WERI-Rb-1 (cell line): Measurements from ENCODE around the gene TREX2.
"Not testable (repeated sequence)": the region's sequence is repeated elsewhere in the genome, so short reads cannot be mapped to it uniquely, and the experiment has no call there.

ENCODE experiments used
- DNase-seq: peaks from one replicate; pipeline ENCODE4 v3.0.0-alpha.2; 2020
- H3K27ac ChIP-seq: fragments of 250-450 bp; sonication (Bioruptor Pico); 2 replicates; pipeline ENCODE4 v1.5.1; 2020; ENCODE audit warnings: mild to moderate bottlenecking, moderate library complexity
- H3K27me3 ChIP-seq: fragments of 250-450 bp; sonication (Bioruptor Pico); 2 replicates; pipeline ENCODE4 v1.5.1; 2021; ENCODE audit warnings: mild to moderate bottlenecking, low read depth, moderate library complexity; ENCODE audit not compliant: insufficient read depth, severe bottlenecking
- H3K36me3 ChIP-seq: fragments of 250-450 bp; sonication (Bioruptor Pico); 2 replicates; pipeline ENCODE4 v1.5.1; 2020; ENCODE audit warnings: mild to moderate bottlenecking, moderate library complexity
- H3K4me3 ChIP-seq: 2 replicates; pipeline ENCODE4 v1.5.1; 2011; ENCODE audit warnings: low read depth, mild to moderate bottlenecking, control low read depth, low read length
- H3K9me3 ChIP-seq: fragments of 250-450 bp; sonication (Bioruptor Pico); 2 replicates; pipeline ENCODE4 v1.5.1; 2021; ENCODE audit warnings: mild to moderate bottlenecking, moderate library complexity; ENCODE audit not compliant: severe bottlenecking
- TF ChIP-seq, protein P1 (sequence below): IDR thresholded peaks from 2 replicates; pipeline ENCODE4 v1.5.1; 2011; ENCODE audit warnings: low read depth, mild to moderate bottlenecking, control low read depth, inconsistent platforms, low read length

Gene TREX2

DNA sequence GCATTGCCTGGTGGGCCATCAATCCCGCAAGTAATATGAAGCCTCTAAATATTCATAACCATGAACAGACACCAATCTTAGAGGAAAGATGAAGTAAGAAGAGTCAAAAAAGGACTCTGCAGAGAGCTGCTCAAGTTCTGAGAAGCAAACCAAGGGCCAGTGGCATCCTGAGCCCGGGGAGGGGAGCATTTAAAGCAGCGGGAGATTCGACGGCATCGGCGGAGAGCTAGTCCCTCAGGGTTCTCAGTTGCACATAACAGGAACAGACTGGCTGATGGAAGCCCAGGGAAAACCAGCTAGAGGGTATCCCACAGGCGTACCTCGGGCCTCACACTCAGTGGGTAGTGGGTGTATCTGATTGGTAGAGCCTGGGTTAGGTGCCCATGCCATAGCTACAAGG, 39.8 kb downstream of the TREX2 start:
- Histone ChIP-seq H3K27ac (no peak overlapping the region), H3K9me3 (peaks cover 2% of the 10 kb centered on the region), H3K27me3 (peaks cover 66% of the 10 kb centered on the region)

DNA sequence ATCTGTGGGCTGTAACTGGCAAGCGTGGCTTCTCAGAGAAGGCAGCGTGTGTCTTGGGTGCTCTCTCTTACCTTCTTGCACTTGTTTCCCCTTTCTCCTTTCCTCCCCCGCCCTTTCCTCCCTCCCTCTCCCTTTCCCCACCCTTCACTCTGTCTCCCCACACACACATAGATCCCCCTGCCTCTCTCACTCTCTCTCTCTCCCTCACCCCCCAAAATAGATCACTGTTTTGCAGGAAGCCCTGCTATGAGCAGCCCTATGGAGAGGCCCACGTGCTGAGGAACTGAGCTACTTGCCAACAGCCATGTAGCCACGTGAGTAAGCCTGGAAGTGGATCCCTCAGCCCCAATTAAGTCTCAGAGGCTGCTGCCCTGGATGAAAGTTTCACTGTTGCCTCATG, 40.4 kb downstream of the TREX2 start:
- Histone ChIP-seq H3K36me3 (no peaks in the 10 kb centered on the region), H3K27ac (no peak overlapping the region), H3K4me3 (no peak overlapping the region), H3K9me3 (peaks cover 2% of the 10 kb centered on the region), H3K27me3 (peaks cover 64% of the 10 kb centered on the region)
- TF ChIP-seq, protein P1, sequence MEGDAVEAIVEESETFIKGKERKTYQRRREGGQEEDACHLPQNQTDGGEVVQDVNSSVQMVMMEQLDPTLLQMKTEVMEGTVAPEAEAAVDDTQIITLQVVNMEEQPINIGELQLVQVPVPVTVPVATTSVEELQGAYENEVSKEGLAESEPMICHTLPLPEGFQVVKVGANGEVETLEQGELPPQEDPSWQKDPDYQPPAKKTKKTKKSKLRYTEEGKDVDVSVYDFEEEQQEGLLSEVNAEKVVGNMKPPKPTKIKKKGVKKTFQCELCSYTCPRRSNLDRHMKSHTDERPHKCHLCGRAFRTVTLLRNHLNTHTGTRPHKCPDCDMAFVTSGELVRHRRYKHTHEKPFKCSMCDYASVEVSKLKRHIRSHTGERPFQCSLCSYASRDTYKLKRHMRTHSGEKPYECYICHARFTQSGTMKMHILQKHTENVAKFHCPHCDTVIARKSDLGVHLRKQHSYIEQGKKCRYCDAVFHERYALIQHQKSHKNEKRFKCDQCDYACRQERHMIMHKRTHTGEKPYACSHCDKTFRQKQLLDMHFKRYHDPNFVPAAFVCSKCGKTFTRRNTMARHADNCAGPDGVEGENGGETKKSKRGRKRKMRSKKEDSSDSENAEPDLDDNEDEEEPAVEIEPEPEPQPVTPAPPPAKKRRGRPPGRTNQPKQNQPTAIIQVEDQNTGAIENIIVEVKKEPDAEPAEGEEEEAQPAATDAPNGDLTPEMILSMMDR: no peak
- DNase-seq: no peak

More for the DNA sequence above, 39.8 kb downstream of the TREX2 start:
- DNase-seq: no peak
- TF ChIP-seq, protein P1: no peak
- Histone ChIP-seq H3K36me3 (no peaks in the 10 kb centered on the region), H3K4me3 (no peak overlapping the region)

DNA sequence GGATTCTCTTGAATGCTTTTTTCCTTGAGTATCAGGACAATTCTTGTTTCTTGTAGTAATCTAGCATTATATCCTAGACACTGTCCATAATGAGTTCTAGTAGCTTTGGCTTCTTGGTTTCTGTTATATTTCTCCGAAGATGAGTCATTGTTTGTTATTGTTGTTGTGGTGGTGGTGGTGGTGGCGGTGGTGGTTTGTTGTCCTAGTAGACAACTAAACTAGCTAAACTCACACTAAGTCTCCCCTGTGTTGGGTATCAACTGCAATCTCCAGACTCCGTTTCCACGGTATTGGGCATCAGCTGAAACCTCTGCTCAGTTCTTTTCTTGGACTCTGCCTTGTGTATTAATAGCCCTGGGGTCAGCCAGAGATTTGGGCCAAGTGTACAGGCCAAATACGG, 41.5 kb downstream of the TREX2 start:
- H3K27me3 ChIP-seq: peaks cover 70% of the 10 kb centered on the region
- not testable (repeated sequence) for H3K4me3 ChIP-seq, H3K27ac ChIP-seq, H3K36me3 ChIP-seq, H3K9me3 ChIP-seq, DNase-seq

DNA sequence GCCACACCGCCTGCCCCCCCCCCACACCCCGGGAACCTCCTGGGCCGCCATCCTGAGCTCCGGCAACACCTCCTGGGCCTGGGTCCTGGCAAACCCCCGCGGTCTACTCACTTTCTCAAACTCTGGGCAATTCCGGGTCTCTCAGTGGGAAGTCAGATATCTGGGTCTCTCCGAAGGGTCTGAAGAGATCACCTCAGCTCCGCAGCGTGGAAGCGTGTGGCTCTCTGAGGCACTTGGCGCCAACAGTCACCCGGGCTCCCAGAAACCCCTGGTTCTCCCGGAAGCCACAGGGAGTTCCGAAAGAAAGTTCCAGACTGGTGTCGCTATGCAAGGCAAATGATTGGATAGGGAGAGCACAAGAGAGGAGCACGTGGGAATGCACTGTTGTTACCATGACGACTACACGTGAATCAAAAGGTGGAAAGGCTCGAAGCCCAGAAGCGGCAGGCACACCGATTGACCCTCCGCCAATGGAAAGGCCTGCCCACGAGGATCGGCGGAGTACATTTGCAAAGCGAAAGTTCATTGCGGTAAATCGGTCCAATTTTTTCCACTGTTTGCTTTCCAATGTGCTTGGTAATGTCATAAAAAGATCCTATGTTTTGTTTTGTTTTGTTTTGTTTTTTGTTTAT, 44.6 kb downstream of the TREX2 start, which contains the start of gene PNMA6E:
TSS of gene PNMA6E (minus strand) at position 218 of the 632 bp plus-strand sequence. CDS start 2,501 bp downstream, outside the sequence.
- Histone ChIP-seq H3K36me3 (no peaks in the 10 kb centered on the region), H3K27me3 (peaks cover 76% of the 10 kb centered on the region), H3K4me3 (no peak within 1 kb of the TSS), H3K27ac (no peak within 1 kb of the TSS), H3K9me3 (peaks cover 2% of the 10 kb centered on the region)
- TF ChIP-seq, protein P1: no peak
- DNase-seq: no peak

DNA sequence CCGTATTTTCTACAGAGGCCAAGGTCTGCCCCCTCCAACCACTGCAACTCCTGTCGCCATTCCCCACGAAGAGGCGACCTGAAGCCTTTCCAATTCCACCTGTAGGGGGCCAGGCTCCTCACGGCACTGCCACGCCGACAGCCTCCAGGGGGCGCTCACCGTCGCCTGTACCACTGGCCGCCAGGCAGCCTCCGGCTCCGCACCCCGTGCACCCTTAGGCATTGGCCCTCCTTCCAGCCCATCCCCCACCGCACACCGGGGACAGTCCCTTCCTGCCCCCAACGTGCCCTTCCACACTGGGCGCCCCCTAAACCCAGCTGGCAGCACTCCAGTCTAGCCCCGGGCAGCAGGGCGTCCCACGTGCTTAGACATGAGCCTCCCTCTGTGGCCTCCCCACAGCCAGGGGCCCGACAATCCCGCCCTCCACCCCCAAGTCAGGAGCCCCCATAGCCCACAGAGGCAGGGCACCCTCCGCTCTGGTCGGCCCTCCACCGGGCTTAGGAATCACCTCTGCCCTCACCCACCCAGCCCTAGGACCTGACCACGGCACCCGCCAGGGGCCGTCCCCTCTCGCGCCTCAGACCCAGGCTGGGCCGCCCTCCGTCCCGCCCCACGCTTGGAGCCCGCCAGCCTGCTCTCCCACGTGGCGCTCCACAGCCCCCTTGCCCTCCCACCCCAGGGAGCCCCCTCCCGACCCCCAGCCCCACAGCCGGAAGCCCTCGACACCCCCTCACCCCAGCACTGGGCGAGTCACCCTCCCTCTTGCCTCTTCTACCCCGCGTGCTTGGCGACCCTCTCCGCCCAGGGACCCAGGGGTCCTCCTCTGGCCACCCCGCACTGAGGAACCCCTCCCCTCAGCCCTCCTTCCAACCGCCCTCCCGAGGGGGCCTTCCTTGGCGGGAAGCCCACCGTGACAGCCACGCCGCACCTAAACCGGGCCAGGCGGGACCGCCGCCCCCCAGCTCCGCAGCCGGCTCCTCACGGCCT, 45.4 kb downstream of the TREX2 start:
- peak; percentile 82 for DNase-seq

More for the DNA sequence above, 45.4 kb downstream of the TREX2 start:
- peaks cover 2% of the 10 kb centered on the region for H3K9me3 ChIP-seq
- H3K27ac ChIP-seq: no peak overlapping the region
- H3K4me3 ChIP-seq: no peak overlapping the region
- peaks cover 76% of the 10 kb centered on the region for H3K27me3 ChIP-seq
- H3K36me3 ChIP-seq: no peaks in the 10 kb centered on the region
- TF ChIP-seq, protein P1: peak; percentile 100
